ENCODE measurements around the gene FGD2. TPM values are rescaled to one million over a fixed set of nuclear protein-coding genes. Genes with fewer than 3 reads are reported as not detected.

The FGD2 gene
- total RNA-seq, 1 experiment from 2014 or later: 0.10 TPM

GRCh38 chr6:36985417-36985807, 20.0 kb upstream of the FGD2 start:
- peak overlapping the region; percentile 87 for H3K27ac ChIP-seq (ENCODE audit: low read depth, low read length)
- no peak overlapping the region for H2AFZ ChIP-seq (ENCODE audit: low read depth, low read length, poor library complexity, severe bottlenecking)
- intact Hi-C loops (cut with micrococcal nuclease): no loop called here
- peaks cover 7 to 28% of the 10 kb centered on the region in 2 experiments; a peak in 3 of 4 replicates for H3K4me1 ChIP-seq (ENCODE audit: control insufficient read depth in 1 of 2, insufficient read depth in 2 of 2, low read length in 2 of 2)
- H3K79me2 ChIP-seq (ENCODE audit: insufficient read depth, low read length): peaks cover 55% of the 10 kb centered on the region
- peak overlapping the region; percentile 99 for H3K9ac ChIP-seq (ENCODE audit: low read length)
- RAD21 ChIA-PET (ENCODE audit: low non-redundant PET in 1 of 2, low total read pairs in 2 of 2, uncharacterized antibody in 2 of 2, unreplicated experiment in 2 of 2): interaction anchor here in 1 of 2 experiments (1.3 kb wide), 1 partner anchor 33 kb away, joined by 4 read pairs; no protein-coding TSS in a partner anchor
- H3K4me2 ChIP-seq (ENCODE audit: low read length): peak overlapping the region; percentile 97
- peaks cover 0 to 12% of the 10 kb centered on the region in 2 experiments; a peak in 2 of 4 replicates for H3K36me3 ChIP-seq (ENCODE audit: control insufficient read depth in 1 of 2, insufficient read depth in 2 of 2, low read length in 2 of 2)
- H4K20me1 ChIP-seq (ENCODE audit: insufficient read depth): peaks cover 11% of the 10 kb centered on the region; the same call in 1 of the 2 replicates
- no peaks in the 10 kb centered on the region for H3K9me3 ChIP-seq (ENCODE audit: control insufficient read depth in 1 of 2, insufficient read depth in 1 of 2, low read depth in 1 of 2, low read length in 2 of 2)
- no peak for TF ChIP-seq ZNF274 (IDR thresholded peaks at IDR 0.05; ENCODE audit: low read depth, low read length)
- TF ChIP-seq POLR2AphosphoS5 (IDR thresholded peaks at IDR 0.05; ENCODE audit: low read depth, low read length): no peak
- no peaks in the 10 kb centered on the region for H3K9me2 ChIP-seq (ENCODE audit: insufficient read depth)
- POLR2A ChIA-PET: interaction anchor here (1.1 kb wide), 1 partner anchor 21 kb away, joined by 3 read pairs; no protein-coding TSS in a partner anchor
- ATAC-seq: no peak
- peak overlapping the region; percentile 98 for H3K4me3 ChIP-seq (replicated peaks in 1 of 2; ENCODE audit: low read depth in 1 of 2, low read length in 2 of 2)
- no peak for DNase-seq (ENCODE audit: low read depth, low spot score)
- H3K27me3 ChIP-seq (ENCODE audit: insufficient read depth, low read length): no peaks in the 10 kb centered on the region
- no TSS peak for BruUV-seq (replicated peaks)
- CTCF ChIA-PET: interaction anchor here (0.9 to 1.5 kb wide), 2 partner anchors 32 to 225 kb away, joined by 3 to 7 read pairs; no protein-coding TSS in a partner anchor

- Histone ChIP-seq H3K36me3 (ENCODE audit: control insufficient read depth in 1 of 2, insufficient read depth in 2 of 2, low read length in 2 of 2) (peaks cover 0 to 5% of the 10 kb centered on the region in 2 experiments; a peak in 1 of 4 replicates), H3K27me3 (ENCODE audit: insufficient read depth, low read length) (no peaks in the 10 kb centered on the region), H3K79me2 (ENCODE audit: insufficient read depth, low read length) (peaks cover 49% of the 10 kb centered on the region), H3K4me1 (ENCODE audit: control insufficient read depth in 1 of 2, insufficient read depth in 2 of 2, low read length in 2 of 2) (peaks cover 7 to 28% of the 10 kb centered on the region in 2 experiments; a peak in 3 of 4 replicates), H3K9me3 (ENCODE audit: control insufficient read depth in 1 of 2, insufficient read depth in 1 of 2, low read depth in 1 of 2, low read length in 2 of 2) (no peaks in the 10 kb centered on the region), H3K4me3 (replicated peaks in 1 of 2; ENCODE audit: low read depth in 1 of 2, low read length in 2 of 2) (peak within 1 kb of the TSS; percentile 98), H4K20me1 (ENCODE audit: insufficient read depth) (peaks cover 11% of the 10 kb centered on the region; the same call in 1 of the 2 replicates), H3K9ac (ENCODE audit: low read length) (peak within 1 kb of the TSS; percentile 99), H3K9me2 (ENCODE audit: insufficient read depth) (no peaks in the 10 kb centered on the region), H3K4me2 (ENCODE audit: low read length) (peak within 1 kb of the TSS; percentile 97), H3K27ac (ENCODE audit: low read depth, low read length) (peak within 1 kb of the TSS; percentile 87), H2AFZ (ENCODE audit: low read depth, low read length, poor library complexity, severe bottlenecking) (no peak within 1 kb of the TSS)
- RAD21 ChIA-PET (ENCODE audit: low non-redundant PET in 1 of 2, low total read pairs in 2 of 2, uncharacterized antibody in 2 of 2, unreplicated experiment in 2 of 2): interaction anchor here in 1 of 2 experiments (1.3 kb wide), 1 partner anchor 32 kb away, joined by 4 read pairs; no protein-coding TSS in a partner anchor
- ATAC-seq (peak; percentile 87), DNase-seq (ENCODE audit: low read depth, low spot score) (peak; percentile 67)
- intact Hi-C loops (cut with micrococcal nuclease): no loop called here
- BruUV-seq (replicated peaks): no TSS peak
- POLR2A ChIA-PET: interaction anchor here (1.1 kb wide), 1 partner anchor 21 kb away, joined by 3 read pairs; no protein-coding TSS in a partner anchor
- CTCF ChIA-PET: interaction anchor here (0.9 to 1.5 kb wide), 2 partner anchors 32 to 224 kb away, joined by 3 to 7 read pairs; no protein-coding TSS in a partner anchor
- TF ChIP-seq RAD21 (IDR thresholded peaks at IDR 0.05; ENCODE audit: low read depth) (no peak), JUND (IDR thresholded peaks at IDR 0.05) (peak; percentile 37; the same call in 1 of the 2 replicates), POLR2A (IDR thresholded peaks at IDR 0.05; ENCODE audit: borderline replicate concordance, extremely low read depth, insufficient read depth, insufficient read length) (peak; percentile 82), SP1 (IDR thresholded peaks at IDR 0.05; ENCODE audit: low read depth) (peak; percentile 80), TCF7L2 (IDR thresholded peaks at IDR 0.05; ENCODE audit: borderline replicate concordance, extremely low read depth, insufficient read depth, insufficient read length) (peak; percentile 23), ZFX (IDR thresholded peaks at IDR 0.05) (peak; percentile 75), MAX (IDR thresholded peaks at IDR 0.05) (peak; percentile 75), CEBPB (IDR thresholded peaks at IDR 0.05; ENCODE audit: low read depth) (no peak), CTCF (IDR thresholded peaks at IDR 0.05 in 2 of 3, conservative IDR thresholded peaks at IDR 0.05 in 1 of 3; ENCODE audit: borderline replicate concordance in 1 of 3, insufficient read depth in 1 of 3, low read depth in 2 of 3, low read length in 2 of 3) (no peak), POLR2AphosphoS5 (IDR thresholded peaks at IDR 0.05; ENCODE audit: low read depth, low read length) (peak; percentile 91), SRF (IDR thresholded peaks at IDR 0.05; ENCODE audit: low read depth) (peak; percentile 81), EZH2 (IDR thresholded peaks at IDR 0.05) (no peak), SIN3A (IDR thresholded peaks at IDR 0.05; ENCODE audit: low read depth) (peak; percentile 81), FOSL1 (IDR thresholded peaks at IDR 0.05; ENCODE audit: low read depth) (no peak), CBX3 (IDR thresholded peaks at IDR 0.05; ENCODE audit: low read depth) (no peak), YY1 (IDR thresholded peaks at IDR 0.05; ENCODE audit: extremely low read depth, insufficient replicate concordance, low read depth, low read length) (peak; percentile 87), ZNF274 (IDR thresholded peaks at IDR 0.05; ENCODE audit: low read depth, low read length) (no peak)
These were observed 19.4 kb upstream of the FGD2 start, which contains the start of gene MTCH1 for GRCh38 chr6:36985808-36986703. Gene MTCH1 (minus strand): TSS chr6:36986196. CDS start chr6:36986173, 23 bp downstream.
